Measurements from ENCODE around the gene NBPF14.
"Not testable (repeated sequence)": the region's sequence is repeated elsewhere in the genome, so short reads cannot be mapped to it uniquely, and the experiment has no call there.

The NBPF14 gene

DNA sequence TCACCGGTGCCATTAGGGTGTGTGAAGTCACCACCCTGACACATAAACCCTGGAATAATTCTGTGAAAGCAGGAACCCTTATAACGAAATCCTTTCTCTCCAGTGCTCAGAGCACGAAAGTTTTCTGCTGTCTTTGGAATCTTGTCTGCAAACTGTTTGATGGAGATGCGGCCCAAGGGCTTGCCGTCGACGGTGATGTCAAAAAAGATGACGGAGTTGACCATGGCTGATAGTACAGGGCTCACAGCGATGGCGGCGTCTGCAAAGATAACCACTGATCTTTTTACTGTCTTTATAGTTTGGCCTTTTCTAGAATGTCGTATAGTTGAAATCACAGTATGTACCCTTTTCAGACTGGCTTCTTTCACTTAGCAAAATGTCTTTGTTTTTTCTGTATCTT lies 112.8 kb downstream of the NBPF14 start, which contains the start of gene PPIAL4G:
Gene PPIAL4G (minus strand): TSS at position 274 of the 400 bp plus-strand sequence. CDS start 50 bp downstream, at position 224.
- H3K9me3 Mint-ChIP-seq, H3K27me3 Mint-ChIP-seq, ATAC-seq, H3K36me3 Mint-ChIP-seq, H3K4me1 Mint-ChIP-seq, H3K27ac Mint-ChIP-seq, H3K4me3 Mint-ChIP-seq: not testable (repeated sequence)

All from stimulated activated memory B cell treated with anti-CD40 and anti-IgM and Interleukin-4, amounts not matched to agents 10 μg/mL and 1 μg/mL and 100 μg/mL, for 72 hours (primary cell).